ENCODE measurements around the gene NR1H2. TPM values are rescaled to one million over a fixed set of nuclear protein-coding genes. Genes with fewer than 3 reads are reported as not detected.

NR1H2 gene
- total and polyA plus RNA-seq, 10 of the 15 experiments (the other 5 are each of a cell fraction or from before 2014, with no cell fraction given): 0.05 to 54.2 (median 35.1) TPM

DNA sequence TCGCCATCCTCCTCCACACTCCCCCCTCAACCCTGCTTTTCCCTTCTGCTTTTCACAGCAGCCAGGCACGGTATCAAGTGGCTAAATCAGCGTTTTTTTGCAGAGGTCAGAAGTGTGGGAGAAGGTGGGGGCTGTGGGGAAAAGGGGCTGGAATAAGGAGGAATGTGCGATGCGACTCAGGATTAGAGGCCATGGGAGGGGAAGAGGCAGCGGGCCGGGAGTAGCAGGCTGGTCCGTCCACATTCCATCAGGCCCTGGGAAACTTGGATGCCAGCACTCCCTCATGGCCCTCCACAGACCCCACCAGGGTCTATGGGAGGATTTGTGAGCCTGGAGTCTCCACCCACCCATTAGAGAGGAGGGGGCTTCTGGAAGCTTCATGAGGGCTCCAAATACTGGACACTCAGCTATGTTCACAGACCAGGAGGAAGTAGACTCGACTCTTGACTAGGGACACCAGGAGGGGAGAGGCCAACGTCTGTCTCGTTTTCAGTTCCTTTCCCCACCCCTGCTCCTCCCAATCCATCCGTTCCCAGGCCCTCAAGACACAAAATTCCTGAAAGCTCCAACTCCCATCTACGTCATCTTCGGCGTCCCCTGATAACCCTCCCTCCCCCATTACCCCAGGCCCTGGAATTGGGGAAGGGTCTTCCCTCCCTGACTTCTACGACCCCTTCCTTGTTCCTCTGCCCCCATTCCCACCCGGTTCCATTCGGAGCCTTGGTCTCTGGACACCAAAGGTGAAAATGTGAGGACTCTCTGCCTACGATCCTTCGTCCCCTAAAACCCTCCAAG is 43.8 kb upstream of the NR1H2 start (continued):
- TF ChIP-seq KLF5 (IDR thresholded peaks at IDR 0.05; ENCODE audit: partially characterized antibody): no peak
- TF ChIP-seq HCFC1 (IDR thresholded peaks at IDR 0.05; ENCODE audit: low read length): no peak

DNA sequence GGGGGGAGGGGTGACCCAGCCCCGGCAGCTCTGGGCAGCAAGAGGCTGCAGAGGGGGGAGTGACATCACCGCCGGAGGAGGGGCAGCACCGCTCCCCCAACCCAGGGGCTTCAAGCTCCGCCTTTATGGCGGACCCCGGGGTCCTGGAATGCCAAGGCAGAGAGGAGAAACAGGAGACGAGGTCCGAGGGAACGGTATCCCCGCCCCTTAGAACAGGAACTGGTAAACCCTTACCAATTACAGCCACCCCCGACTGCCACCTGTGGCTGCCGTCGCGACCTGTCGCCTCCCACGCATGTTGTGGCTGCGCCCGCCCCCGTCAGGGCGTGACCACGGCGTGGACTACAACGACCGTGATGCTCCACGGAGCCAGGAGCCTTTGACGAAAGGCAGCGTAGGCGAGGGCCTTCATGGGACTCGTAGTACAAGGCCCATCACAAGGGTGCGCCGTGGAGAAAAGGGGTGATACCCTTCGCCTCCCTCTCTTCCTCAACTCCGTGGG is 43.0 kb upstream of the NR1H2 start:
- ChIA-PET SMC1A (ENCODE audit: uncharacterized antibody, unreplicated experiment) (interaction anchor here (1.2 to 3.7 kb wide), 5 partner anchors 8 to 24 kb away, joined by 3 to 49 read pairs (median 8); no protein-coding TSS in a partner anchor), POLR2A (interaction anchor here (1.0 to 3.1 kb wide), 5 partner anchors 9 to 29 kb away, joined by 3 to 30 read pairs (median 5); no protein-coding TSS in a partner anchor), RAD21 (ENCODE audit: unreplicated experiment) (interaction anchor here (0.9 to 2.6 kb wide), 8 partner anchors 9 to 693 kb away, joined by 3 to 20 read pairs (median 5); partner anchors contain the start of genes NR1H2 and RRAS), CTCF (interaction anchor here (1.3 to 2.9 kb wide), 5 partner anchors 8 to 35 kb away, joined by 4 to 11 read pairs (median 6); no protein-coding TSS in a partner anchor)
- no peaks in the 10 kb centered on the region for H4K20me1 ChIP-seq (ENCODE audit: control insufficient read depth, insufficient read depth)
- H3K4me1 ChIP-seq (ENCODE audit: control insufficient read depth, insufficient read depth, low read length): peaks cover 38% of the 10 kb centered on the region
- peak overlapping the region; percentile 74 for H3K27ac ChIP-seq (ENCODE audit: control insufficient read depth, insufficient read depth)
- intact Hi-C loops (cut with micrococcal nuclease; ENCODE audit: unreplicated experiment) (no loop called here), in situ Hi-C loops (cut with MboI) (loop anchor here (25.0 kb wide), 1 partner anchor 1029 kb away; the partner anchor contains the start of genes CLDND2, ETFB and NKG7)
- no peaks in the 10 kb centered on the region for H3K27me3 ChIP-seq (replicated peaks in 1 of 2; ENCODE audit: control insufficient read depth in 2 of 2, insufficient read depth in 2 of 2, low read length in 1 of 2)
- no peaks in the 10 kb centered on the region; the same call in 2 of the 3 replicates for H3K9me3 ChIP-seq (replicated peaks; ENCODE audit: control insufficient read depth, insufficient read depth, low read length)
- BruUV-seq (replicated peaks): no TSS peak
- H3K4me3 ChIP-seq: peak overlapping the region; percentile 66
- peak; percentile 82 for DNase-seq (ENCODE audit: low read depth, low spot score)
- peaks cover 9 to 22% of the 10 kb centered on the region in 2 experiments; a peak in 3 of 4 replicates for H3K36me3 ChIP-seq (ENCODE audit: control insufficient read depth in 2 of 2, insufficient read depth in 2 of 2, low read length in 1 of 2)
- peak; percentile 65 for ATAC-seq
- 4% methylated on average over 34 of the region's 34 CpGs for WGBS (ENCODE audit: insufficient coverage, insufficient replicate concordance, low lambda C conversion rate, missing lambda C conversion rate)
- FAIRE-seq: peak; percentile 49
- H3K9ac ChIP-seq (ENCODE audit: control insufficient read depth, insufficient read depth, low read length): no peak overlapping the region; the same call in none of the 2 replicates
- peaks cover under 1% of the 10 kb centered on the region for H3K79me2 ChIP-seq (ENCODE audit: control insufficient read depth, insufficient read depth, low read length)
- H2AFZ ChIP-seq (ENCODE audit: control insufficient read depth, low read depth, low read length): peak overlapping the region; percentile 91
- H3K4me2 ChIP-seq (ENCODE audit: control insufficient read depth, insufficient read depth): peak overlapping the region; percentile 95
- TF ChIP-seq CREB1 (IDR thresholded peaks at IDR 0.05; ENCODE audit: low read depth) (peak; percentile 94), NFXL1 (IDR thresholded peaks at IDR 0.05; ENCODE audit: borderline replicate concordance) (no peak), STAT1 (conservative IDR thresholded peaks at IDR 0.05) (no peak), POU2F2 (IDR thresholded peaks at IDR 0.05; ENCODE audit: borderline replicate concordance, low read depth, low read length) (peak; percentile 53; the same call in 1 of the 3 replicates), SMARCA5 (IDR thresholded peaks at IDR 0.05) (no peak), IKZF1 (conservative IDR thresholded peaks at IDR 0.05) (no peak; the same call in 1 of the 2 replicates), NFYA (IDR thresholded peaks at IDR 0.05; ENCODE audit: borderline replicate concordance, low read depth, low read length) (no peak), SMC3 (IDR thresholded peaks at IDR 0.05; ENCODE audit: borderline replicate concordance, low read length) (no peak), ZBTB11 (CRISPR knock-in tag; IDR thresholded peaks at IDR 0.05) (no peak), EP300 (IDR thresholded peaks at IDR 0.05; ENCODE audit: borderline replicate concordance in 1 of 2, control insufficient read depth in 1 of 2, low read depth in 2 of 2, low read length in 2 of 2) (no peak)
- TF ChIP-seq, protein P1, sequence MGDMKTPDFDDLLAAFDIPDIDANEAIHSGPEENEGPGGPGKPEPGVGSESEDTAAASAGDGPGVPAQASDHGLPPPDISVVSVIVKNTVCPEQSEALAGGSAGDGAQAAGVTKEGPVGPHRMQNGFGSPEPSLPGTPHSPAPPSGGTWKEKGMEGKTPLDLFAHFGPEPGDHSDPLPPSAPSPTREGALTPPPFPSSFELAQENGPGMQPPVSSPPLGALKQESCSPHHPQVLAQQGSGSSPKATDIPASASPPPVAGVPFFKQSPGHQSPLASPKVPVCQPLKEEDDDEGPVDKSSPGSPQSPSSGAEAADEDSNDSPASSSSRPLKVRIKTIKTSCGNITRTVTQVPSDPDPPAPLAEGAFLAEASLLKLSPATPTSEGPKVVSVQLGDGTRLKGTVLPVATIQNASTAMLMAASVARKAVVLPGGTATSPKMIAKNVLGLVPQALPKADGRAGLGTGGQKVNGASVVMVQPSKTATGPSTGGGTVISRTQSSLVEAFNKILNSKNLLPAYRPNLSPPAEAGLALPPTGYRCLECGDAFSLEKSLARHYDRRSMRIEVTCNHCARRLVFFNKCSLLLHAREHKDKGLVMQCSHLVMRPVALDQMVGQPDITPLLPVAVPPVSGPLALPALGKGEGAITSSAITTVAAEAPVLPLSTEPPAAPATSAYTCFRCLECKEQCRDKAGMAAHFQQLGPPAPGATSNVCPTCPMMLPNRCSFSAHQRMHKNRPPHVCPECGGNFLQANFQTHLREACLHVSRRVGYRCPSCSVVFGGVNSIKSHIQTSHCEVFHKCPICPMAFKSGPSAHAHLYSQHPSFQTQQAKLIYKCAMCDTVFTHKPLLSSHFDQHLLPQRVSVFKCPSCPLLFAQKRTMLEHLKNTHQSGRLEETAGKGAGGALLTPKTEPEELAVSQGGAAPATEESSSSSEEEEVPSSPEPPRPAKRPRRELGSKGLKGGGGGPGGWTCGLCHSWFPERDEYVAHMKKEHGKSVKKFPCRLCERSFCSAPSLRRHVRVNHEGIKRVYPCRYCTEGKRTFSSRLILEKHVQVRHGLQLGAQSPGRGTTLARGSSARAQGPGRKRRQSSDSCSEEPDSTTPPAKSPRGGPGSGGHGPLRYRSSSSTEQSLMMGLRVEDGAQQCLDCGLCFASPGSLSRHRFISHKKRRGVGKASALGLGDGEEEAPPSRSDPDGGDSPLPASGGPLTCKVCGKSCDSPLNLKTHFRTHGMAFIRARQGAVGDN (IDR thresholded peaks at IDR 0.05): no peak

All from GM12878 (cell line).